K562 (cell line): ENCODE measurements around the gene VHLL. TPM values are rescaled to one million over a fixed set of nuclear protein-coding genes. Genes with fewer than 3 reads are reported as not detected.

Source experiments
- CREM ChIP-seq: IDR thresholded peaks from 2 replicates; pipeline ENCODE4 v1.6.1; 2014; ENCODE audit warnings: antibody characterized with exemption, low read depth
- ELF4 ChIP-seq: fragments of 450-650 bp; formaldehyde crosslinking; IDR thresholded peaks from 2 replicates; pipeline ENCODE4 v1.4.0; 2022; ENCODE audit warnings: missing genetic modification characterization
- ILK ChIP-seq: fragments of 450-650 bp; IDR thresholded peaks from 2 replicates; pipeline ENCODE4 v1.6.1; 2016; ENCODE audit warnings: missing genetic modification characterization, low read depth, mild to moderate bottlenecking, missing compliant biosample characterization, moderate library complexity, borderline replicate concordance
- IRF2 ChIP-seq: sonication (generic); formaldehyde crosslinking; IDR thresholded peaks from 2 replicates; pipeline ENCODE4 v1.8.1; 2022; ENCODE audit warnings: mild to moderate bottlenecking, missing genetic modification reagents
- LCOR ChIP-seq: sonication (generic); formaldehyde crosslinking; IDR thresholded peaks from 2 replicates; pipeline ENCODE4 v1.8.0; 2022; ENCODE audit warnings: mild to moderate bottlenecking, missing genetic modification reagents
- MTA1 ChIP-seq: fragments of 450-650 bp; IDR thresholded peaks from 2 replicates; pipeline ENCODE4 v1.6.1; 2017; ENCODE audit warnings: borderline replicate concordance
- NCOA1 ChIP-seq: fragments of 450-650 bp; IDR thresholded peaks from 2 replicates; pipeline ENCODE4 v1.6.1; 2016; ENCODE audit warnings: low read depth
- NR2C2 ChIP-seq, 2 experiments: fragments of 200-800 bp in 1 of 2; sonication (Bioruptor generic) in 1 of 2; sonication (generic) in 1 of 2; formaldehyde crosslinking in 1 of 2; IDR thresholded peaks; 2 replicates each; pipeline versions ENCODE4 v1.6.1 to v1.8.0; 2016 to 2022; ENCODE audit warnings: mild to moderate bottlenecking in 1 of 2, missing compliant biosample characterization in 1 of 2, missing genetic modification characterization in 1 of 2, missing genetic modification reagents in 1 of 2
- SIN3A ChIP-seq, 2 experiments: fragments of 150-350 bp in 1 of 2; IDR thresholded peaks; 2 replicates each; pipeline ENCODE4 v1.6.1; 2011 to 2016; ENCODE audit warnings: borderline replicate concordance in 2 of 2, low read depth in 2 of 2, low read length in 2 of 2, mild to moderate bottlenecking in 2 of 2, moderate library complexity in 2 of 2; ENCODE audit not compliant: control insufficient read depth in 1 of 2
- SMARCE1 ChIP-seq: fragments of 450-650 bp; IDR thresholded peaks from 2 replicates; pipeline ENCODE4 v1.7.1; 2016; ENCODE audit warnings: mild to moderate bottlenecking
- SNIP1 ChIP-seq: fragments of 450-650 bp; IDR thresholded peaks from 2 replicates; pipeline ENCODE4 v1.7.1; 2017; ENCODE audit warnings: low read depth, mild to moderate bottlenecking
- TAF1 ChIP-seq: IDR thresholded peaks from 2 replicates; pipeline ENCODE4 v1.6.1; 2011; ENCODE audit warnings: mild to moderate bottlenecking, low read length, moderate library complexity; ENCODE audit not compliant: insufficient read depth, control insufficient read depth, severe bottlenecking; ENCODE audit errors: extremely low read depth
- TARDBP ChIP-seq: fragments of 450-650 bp; IDR thresholded peaks from 2 replicates; pipeline ENCODE4 v1.6.1; 2016
- THRAP3 ChIP-seq: fragments of 450-650 bp; IDR thresholded peaks from 2 replicates; pipeline ENCODE4 v1.6.1; 2016; ENCODE audit warnings: mild to moderate bottlenecking, inconsistent platforms, borderline replicate concordance
- ZBTB7A ChIP-seq: IDR thresholded peaks from 2 replicates; pipeline ENCODE4 v1.6.1; 2011; ENCODE audit warnings: low read depth, mild to moderate bottlenecking, low read length, moderate library complexity, borderline replicate concordance; ENCODE audit not compliant: control insufficient read depth
- ZFP30 ChIP-seq: fragments of 250-450 bp; sonication (Bioruptor Pico); IDR thresholded peaks from 2 replicates; pipeline ENCODE4 v1.8.0; 2022; ENCODE audit warnings: moderate library complexity, mild to moderate bottlenecking, inconsistent platforms, borderline replicate concordance
- ZNF24 ChIP-seq: fragments of 450-650 bp; IDR thresholded peaks from 2 replicates; pipeline ENCODE4 v1.6.1; 2016
- ZNF431 ChIP-seq: sonication (generic); formaldehyde crosslinking; IDR thresholded peaks from 2 replicates; pipeline ENCODE4 v1.8.0; 2022; ENCODE audit warnings: mild to moderate bottlenecking, missing genetic modification reagents
- ZNF707 ChIP-seq: fragments of 250-450 bp; sonication (Bioruptor Pico); conservative IDR thresholded peaks from 2 replicates; pipeline ENCODE4 v1.8.0; 2022; ENCODE audit warnings: inconsistent platforms, mild to moderate bottlenecking, moderate library complexity
- polyA plus RNA-seq, 8 experiments: library from polyadenylated mRNA; depleted of rRNA in 4 of 8; stranded (reverse) in 5 of 8; unstranded in 3 of 8; fragments of >200 nt; fragmentation: Nextera tagmentation in 2 of 8; fragmentation: Illumina TruSeq in 1 of 8; extraction: Ambion mirVana in 2 of 8; extraction: Trizol in 1 of 8; gene quantifications; 2 replicates each; pipeline versions ENCODE4 v1.2.1 to v1.2.3, GENCODE V29; 2011 to 2014; ENCODE audit warnings: inconsistent platforms in 1 of 8, missing spikeins in 1 of 8
- total RNA-seq, 7 experiments: library from RNA; depleted of rRNA in 6 of 7; stranded (reverse); fragments of >200 nt in 6 of 7; fragmentation: Illumina TruSeq in 2 of 7; extraction: Trizol in 2 of 7; gene quantifications; 2 replicates each; pipeline versions ENCODE4 v1.2.1 to v1.2.3, GENCODE V29; 2011 to 2021; ENCODE audit warnings: low replicate concordance in 1 of 7
- TF ChIP-seq, protein P1 (sequence below): fragments of 450-650 bp; formaldehyde crosslinking; IDR thresholded peaks from 2 replicates; pipeline ENCODE4 v1.4.0; 2020; ENCODE audit warnings: mild to moderate bottlenecking, moderate library complexity
- TF ChIP-seq, protein P2 (sequence below): fragments of 450-650 bp; IDR thresholded peaks from 2 replicates; pipeline ENCODE4 v1.6.1; 2016; ENCODE audit warnings: antibody characterized with exemption
- TF ChIP-seq, protein P3 (sequence below): sonication (generic); formaldehyde crosslinking; IDR thresholded peaks from 2 replicates; pipeline ENCODE4 v1.8.1; 2023; ENCODE audit warnings: mild to moderate bottlenecking, missing genetic modification reagents

Gene VHLL
- total and polyA plus RNA-seq, 9 of the 15 experiments (the other 6 are each of a cell fraction or from before 2014, with no cell fraction given) = not detected

DNA sequence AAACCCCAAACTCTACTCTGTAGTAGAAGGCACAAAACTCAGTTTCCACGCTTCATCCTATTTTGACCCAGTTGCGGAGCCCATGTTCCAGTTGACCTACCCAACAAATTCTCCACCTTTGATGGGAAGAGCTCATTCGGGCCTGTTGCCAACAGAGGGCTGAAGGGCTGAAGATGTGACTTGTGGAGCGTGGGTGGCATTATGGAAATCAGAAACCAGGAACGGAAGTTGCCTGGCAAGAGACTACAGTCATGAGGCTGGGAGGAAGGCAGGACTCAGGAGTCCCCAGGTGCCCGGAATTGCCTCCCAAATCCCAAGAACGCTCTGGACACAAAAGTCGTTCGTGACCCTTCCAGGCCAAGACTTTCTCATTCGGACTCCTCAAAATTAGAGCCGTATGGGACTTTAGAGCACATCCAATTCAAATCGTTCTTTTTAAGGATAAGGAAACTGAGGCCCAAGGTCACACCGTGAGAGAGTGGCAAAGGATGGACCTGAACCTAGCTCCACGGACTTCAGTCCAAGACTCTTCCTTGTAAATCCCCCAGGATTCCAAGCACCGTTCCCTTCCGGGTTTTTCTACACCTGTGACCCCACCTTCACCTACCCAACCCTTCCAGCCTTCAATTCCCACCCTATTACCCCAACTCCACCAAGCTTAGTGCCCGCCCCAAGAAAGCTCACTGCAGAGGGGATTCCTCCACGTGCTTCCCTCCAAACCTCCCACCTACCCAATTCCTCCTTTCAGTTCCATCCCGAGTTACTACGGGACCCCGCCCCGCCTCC is 17.2 kb downstream of the VHLL start (continued):
- TF ChIP-seq, protein P1, sequence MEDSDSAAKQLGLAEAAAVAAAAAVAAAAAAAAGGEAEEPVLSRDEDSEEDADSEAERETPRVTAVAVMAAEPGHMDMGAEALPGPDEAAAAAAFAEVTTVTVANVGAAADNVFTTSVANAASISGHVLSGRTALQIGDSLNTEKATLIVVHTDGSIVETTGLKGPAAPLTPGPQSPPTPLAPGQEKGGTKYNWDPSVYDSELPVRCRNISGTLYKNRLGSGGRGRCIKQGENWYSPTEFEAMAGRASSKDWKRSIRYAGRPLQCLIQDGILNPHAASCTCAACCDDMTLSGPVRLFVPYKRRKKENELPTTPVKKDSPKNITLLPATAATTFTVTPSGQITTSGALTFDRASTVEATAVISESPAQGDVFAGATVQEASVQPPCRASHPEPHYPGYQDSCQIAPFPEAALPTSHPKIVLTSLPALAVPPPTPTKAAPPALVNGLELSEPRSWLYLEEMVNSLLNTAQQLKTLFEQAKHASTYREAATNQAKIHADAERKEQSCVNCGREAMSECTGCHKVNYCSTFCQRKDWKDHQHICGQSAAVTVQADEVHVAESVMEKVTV = no peak
- TF ChIP-seq, protein P2, sequence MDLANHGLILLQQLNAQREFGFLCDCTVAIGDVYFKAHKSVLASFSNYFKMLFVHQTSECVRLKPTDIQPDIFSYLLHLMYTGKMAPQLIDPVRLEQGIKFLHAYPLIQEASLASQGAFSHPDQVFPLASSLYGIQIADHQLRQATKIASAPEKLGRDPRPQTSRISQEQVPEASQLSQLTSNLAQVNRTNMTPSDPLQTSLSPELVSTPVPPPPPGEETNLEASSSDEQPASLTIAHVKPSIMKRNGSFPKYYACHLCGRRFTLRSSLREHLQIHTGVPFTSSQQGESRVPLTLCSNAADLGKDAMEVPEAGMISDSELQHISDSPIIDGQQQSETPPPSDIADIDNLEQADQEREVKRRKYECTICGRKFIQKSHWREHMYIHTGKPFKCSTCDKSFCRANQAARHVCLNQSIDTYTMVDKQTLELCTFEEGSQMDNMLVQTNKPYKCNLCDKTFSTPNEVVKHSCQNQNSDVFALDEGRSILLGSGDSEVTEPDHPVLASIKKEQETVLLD = 0 out of 2 replicates have a peak, but pooled peaks have one; percentile 56
- TF ChIP-seq NCOA1 (0 out of 2 replicates have a peak, but pooled peaks have one; percentile 36), ZBTB7A (peak; percentile 44; the same call in 1 of the 2 replicates), TARDBP (no peak), ZNF24 (no peak), ZFP30 (CRISPR knock-in tag) (no peak), SMARCE1 (0 out of 2 replicates have a peak, but pooled peaks have one; percentile 40), ZNF431 (CRISPR knock-in tag) (0 out of 2 replicates have a peak, but pooled peaks have one; percentile 13), SIN3A (IDR thresholded peaks at IDR 0.05; ENCODE audit: borderline replicate concordance in 2 of 2, control insufficient read depth in 1 of 2, low read depth in 2 of 2, low read length in 2 of 2) (peak; percentile 15 to 17; a peak in 1 of 4 replicates), MTA1 (peak; percentile 48; the same call in 1 of the 2 replicates), ILK (tag) (no peak), ZNF707 (CRISPR knock-in tag) (no peak), IRF2 (CRISPR knock-in tag) (no peak), CREM (no peak), ELF4 (CRISPR knock-in tag) (0 out of 2 replicates have a peak, but pooled peaks have one; percentile 31), THRAP3 (no peak), LCOR (0 out of 2 replicates have a peak, but pooled peaks have one; percentile 14), TAF1 (peak; percentile 2), SNIP1 (no peak), NR2C2 (CRISPR knock-in tag; IDR thresholded peaks at IDR 0.05) (no peak), NR2C2 (tag; IDR thresholded peaks at IDR 0.05) (0 out of 2 replicates have a peak, but pooled peaks have one; percentile 12)
- TF ChIP-seq, protein P3, sequence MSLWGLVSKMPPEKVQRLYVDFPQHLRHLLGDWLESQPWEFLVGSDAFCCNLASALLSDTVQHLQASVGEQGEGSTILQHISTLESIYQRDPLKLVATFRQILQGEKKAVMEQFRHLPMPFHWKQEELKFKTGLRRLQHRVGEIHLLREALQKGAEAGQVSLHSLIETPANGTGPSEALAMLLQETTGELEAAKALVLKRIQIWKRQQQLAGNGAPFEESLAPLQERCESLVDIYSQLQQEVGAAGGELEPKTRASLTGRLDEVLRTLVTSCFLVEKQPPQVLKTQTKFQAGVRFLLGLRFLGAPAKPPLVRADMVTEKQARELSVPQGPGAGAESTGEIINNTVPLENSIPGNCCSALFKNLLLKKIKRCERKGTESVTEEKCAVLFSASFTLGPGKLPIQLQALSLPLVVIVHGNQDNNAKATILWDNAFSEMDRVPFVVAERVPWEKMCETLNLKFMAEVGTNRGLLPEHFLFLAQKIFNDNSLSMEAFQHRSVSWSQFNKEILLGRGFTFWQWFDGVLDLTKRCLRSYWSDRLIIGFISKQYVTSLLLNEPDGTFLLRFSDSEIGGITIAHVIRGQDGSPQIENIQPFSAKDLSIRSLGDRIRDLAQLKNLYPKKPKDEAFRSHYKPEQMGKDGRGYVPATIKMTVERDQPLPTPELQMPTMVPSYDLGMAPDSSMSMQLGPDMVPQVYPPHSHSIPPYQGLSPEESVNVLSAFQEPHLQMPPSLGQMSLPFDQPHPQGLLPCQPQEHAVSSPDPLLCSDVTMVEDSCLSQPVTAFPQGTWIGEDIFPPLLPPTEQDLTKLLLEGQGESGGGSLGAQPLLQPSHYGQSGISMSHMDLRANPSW (CRISPR knock-in tag) = no peak
